ENCODE measurements around the gene KIAA0586. TPM values are rescaled to one million over a fixed set of nuclear protein-coding genes. Genes with fewer than 3 reads are reported as not detected.
A peak's percentile ranks its signal among the peaks of the same experiment; 100 is the strongest.

Gene KIAA0586
- total RNA-seq, 4 donors from 2014 or later = 12.0 to 26.3 (median 12.2) TPM

DNA sequence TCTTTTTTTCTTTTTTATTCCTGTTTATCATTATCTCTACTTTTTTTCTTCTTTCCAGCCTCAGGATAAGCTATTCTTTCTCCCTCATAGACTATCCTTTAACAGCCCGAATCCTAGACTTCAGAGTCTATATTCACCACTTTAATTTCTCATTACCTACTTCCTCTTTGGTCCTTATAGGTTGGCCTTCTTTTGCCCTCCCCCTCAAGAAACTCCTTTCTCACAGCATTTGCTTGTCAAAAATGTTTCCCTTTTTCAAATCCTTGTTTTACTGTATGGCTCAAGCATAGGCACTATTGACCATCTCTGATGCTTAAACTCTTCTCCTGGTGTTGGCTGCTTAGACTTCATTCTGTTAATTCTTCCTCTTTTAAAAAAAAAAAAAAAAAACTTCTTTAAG is 52.5 kb downstream of the KIAA0586 start:
- DNase-seq (ENCODE audit: low spot score) = no peak
- TF ChIP-seq, protein P1, sequence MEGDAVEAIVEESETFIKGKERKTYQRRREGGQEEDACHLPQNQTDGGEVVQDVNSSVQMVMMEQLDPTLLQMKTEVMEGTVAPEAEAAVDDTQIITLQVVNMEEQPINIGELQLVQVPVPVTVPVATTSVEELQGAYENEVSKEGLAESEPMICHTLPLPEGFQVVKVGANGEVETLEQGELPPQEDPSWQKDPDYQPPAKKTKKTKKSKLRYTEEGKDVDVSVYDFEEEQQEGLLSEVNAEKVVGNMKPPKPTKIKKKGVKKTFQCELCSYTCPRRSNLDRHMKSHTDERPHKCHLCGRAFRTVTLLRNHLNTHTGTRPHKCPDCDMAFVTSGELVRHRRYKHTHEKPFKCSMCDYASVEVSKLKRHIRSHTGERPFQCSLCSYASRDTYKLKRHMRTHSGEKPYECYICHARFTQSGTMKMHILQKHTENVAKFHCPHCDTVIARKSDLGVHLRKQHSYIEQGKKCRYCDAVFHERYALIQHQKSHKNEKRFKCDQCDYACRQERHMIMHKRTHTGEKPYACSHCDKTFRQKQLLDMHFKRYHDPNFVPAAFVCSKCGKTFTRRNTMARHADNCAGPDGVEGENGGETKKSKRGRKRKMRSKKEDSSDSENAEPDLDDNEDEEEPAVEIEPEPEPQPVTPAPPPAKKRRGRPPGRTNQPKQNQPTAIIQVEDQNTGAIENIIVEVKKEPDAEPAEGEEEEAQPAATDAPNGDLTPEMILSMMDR (IDR thresholded peaks at IDR 0.05) = no peak
- ATAC-seq (ENCODE audit: low FRiP score) = no peak

DNA sequence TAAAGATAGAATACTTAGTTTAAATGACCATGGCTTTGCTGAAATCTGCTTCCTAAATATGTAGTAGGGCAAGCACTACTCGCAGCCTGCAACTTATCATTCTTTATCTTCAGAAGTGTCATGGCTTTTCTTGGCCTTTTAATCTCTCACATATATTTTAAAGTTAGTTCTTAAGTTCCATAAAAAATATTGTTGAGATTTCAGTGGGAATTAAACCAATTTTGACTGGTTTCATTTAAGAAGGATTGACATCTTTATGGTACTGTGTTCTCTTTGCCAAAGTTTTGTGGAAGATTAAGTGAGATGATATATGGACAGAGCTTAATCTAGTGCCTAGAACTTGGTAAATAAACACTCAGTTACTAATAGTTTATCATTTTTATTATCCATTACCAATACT is 56.7 kb downstream of the KIAA0586 start:
- no peak for ATAC-seq (ENCODE audit: low FRiP score)
- TF ChIP-seq, protein P1 (IDR thresholded peaks at IDR 0.05) = no peak
- DNase-seq (ENCODE audit: low spot score) = no peak

DNA sequence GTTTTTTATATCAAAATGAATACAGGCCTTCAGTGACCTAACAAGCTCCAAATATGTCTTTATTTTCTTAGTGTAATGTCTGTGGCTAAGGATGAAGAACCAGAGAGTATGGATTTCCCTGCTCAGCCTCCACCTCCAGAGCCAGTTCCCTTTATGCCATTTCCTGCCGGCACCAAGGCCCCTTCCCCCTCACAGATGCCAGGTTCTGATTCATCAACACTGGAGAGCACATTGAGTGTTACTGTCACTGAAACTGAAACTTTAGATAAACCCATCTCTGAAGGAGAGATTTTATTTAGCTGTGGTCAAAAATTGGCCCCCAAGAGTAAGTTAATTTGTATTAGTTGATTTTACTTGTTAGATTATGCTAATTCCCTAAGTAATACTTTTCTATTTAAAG is 61.0 kb downstream of the KIAA0586 start:
- TF ChIP-seq, protein P1 (IDR thresholded peaks at IDR 0.05) = no peak
- DNase-seq (ENCODE audit: low spot score) (no peak), ATAC-seq (ENCODE audit: low FRiP score) (no peak)

DNA sequence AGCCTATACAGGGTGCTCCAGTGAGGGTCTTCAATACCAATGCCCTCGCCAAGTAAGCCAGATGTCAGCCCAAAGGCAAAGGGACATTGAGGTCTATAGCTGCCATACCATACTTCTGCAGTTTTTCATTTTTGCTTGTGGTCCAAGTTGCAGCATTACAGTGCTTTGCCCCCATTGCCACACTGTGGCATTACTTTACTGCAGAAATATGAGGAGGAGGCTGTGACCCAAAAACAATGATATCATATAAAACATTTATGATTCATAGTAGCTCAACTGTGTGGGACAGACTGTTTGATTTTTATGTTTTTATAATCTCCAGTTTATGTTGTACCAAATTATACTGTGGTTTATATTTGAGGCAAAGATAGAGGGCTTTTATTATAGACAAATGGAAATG is 64.1 kb downstream of the KIAA0586 start:
- no peak for DNase-seq (ENCODE audit: low spot score)
- ATAC-seq (ENCODE audit: low FRiP score) = no peak
- TF ChIP-seq, protein P1 (IDR thresholded peaks at IDR 0.05) = no peak

DNA sequence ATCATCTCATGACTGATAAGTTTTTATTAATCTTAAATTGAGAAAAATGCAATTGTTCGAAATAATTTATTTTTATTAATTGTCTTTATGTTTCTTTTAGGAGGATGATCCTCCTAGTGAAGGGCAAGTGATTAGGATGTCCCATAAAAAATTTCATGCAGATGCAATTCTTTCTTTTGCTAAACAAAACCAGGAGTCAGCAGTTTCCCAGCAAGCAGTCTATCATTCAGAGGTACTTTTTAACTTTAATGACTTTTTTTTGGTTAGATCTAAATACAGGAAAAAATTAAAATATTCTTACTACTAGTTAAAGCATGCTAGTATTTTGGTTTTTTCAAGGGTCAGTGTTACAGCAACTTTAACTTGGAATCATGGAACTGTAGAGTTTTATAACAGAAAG is 64.5 kb downstream of the KIAA0586 start:
- no peak for ATAC-seq (ENCODE audit: low FRiP score)
- TF ChIP-seq, protein P1 (IDR thresholded peaks at IDR 0.05) = no peak
- no peak for DNase-seq (ENCODE audit: low spot score)

DNA sequence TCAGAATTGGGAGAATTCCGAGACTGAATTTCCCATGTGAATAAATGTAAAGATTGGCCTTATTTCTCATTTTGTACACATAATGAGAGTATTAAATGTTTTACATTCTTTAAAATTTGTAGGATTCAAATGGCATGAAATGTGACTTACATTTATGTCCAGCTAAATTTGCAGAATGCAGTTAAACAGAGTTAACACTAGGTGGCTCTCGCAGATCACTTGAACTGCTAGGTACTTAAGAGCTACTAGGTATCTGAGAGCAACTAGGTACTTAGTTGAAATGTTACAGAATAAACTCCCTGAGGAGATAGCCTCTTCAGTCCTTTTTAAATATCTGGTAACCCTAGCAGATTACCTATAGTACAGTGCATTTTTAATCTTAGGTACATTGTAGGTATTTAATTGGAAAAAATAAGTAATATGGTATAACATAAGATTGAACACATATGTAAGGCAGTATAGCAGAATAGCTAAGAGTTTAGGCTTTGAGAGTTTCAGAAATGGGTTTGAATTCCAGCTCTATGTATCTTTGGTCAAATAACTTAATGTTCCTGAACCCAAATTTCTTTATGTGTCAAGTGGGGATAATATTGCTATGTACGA is 73.8 kb downstream of the KIAA0586 start:
- TF ChIP-seq, protein P1 (IDR thresholded peaks at IDR 0.05) = peak in 1 of 3 donors; percentile 25
- DNase-seq (ENCODE audit: low spot score) (no peak), ATAC-seq (ENCODE audit: low FRiP score) (peak; percentile 57)

DNA sequence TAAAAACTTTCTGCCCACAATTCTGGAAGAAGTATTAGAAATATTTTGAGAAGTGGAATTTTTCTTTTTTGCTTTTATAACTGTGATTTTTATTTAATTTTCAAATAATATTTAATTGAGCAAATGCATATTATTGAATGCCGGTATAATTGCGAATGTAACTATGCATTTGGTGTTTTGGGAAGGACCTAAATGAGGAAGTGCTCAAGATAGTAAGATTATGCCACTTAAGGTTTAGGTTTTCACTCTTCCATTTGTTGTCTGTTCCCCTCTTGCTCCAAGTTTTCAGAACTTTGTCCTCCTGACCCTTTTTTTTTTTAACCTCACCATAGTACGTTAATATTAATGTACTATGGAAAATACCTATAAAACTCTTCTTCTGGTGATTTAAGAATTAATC is 85.8 kb downstream of the KIAA0586 start:
- DNase-seq (ENCODE audit: low spot score) = no peak
- ATAC-seq (ENCODE audit: low FRiP score) = no peak
- TF ChIP-seq, protein P1 (IDR thresholded peaks at IDR 0.05) = no peak

Data from omental fat pad (tissue), 4 donors.